SK-N-SH treated with all-trans-retinoic acid at 6 μM for 48 hours (cell line): ENCODE data around the gene CFAP52.

Experiments
- ATAC-seq: fragments of 200-7000 bp; cut with Tn5 transposase; 3 replicates; pipeline ENCODE4 v1.9.1; 2020; ENCODE audit warnings: mild to moderate bottlenecking, moderate library complexity
- ARNTL ChIP-seq: fragments of 450-650 bp; formaldehyde crosslinking; IDR thresholded peaks from 2 replicates; pipeline ENCODE4 v1.5.0; 2020; ENCODE audit warnings: low read depth, mild to moderate bottlenecking, moderate library complexity, borderline replicate concordance
- BACH2 ChIP-seq: fragments of 250-450 bp; sonication (Bioruptor Pico); IDR thresholded peaks from 2 replicates; pipeline ENCODE4 v1.9.0; 2021; ENCODE audit warnings: mild to moderate bottlenecking, borderline replicate concordance
- CSDC2 ChIP-seq: fragments of 250-450 bp; sonication (Bioruptor Pico); IDR thresholded peaks from 2 replicates; pipeline ENCODE4 v1.5.0; 2020; ENCODE audit warnings: mild to moderate bottlenecking, moderate library complexity
- CSRNP3 ChIP-seq: fragments of 250-450 bp; sonication (Bioruptor Pico); IDR thresholded peaks from 2 replicates; pipeline ENCODE4 v1.5.1; 2021; ENCODE audit warnings: mild to moderate bottlenecking, moderate library complexity
- ESRRG ChIP-seq: fragments of 250-450 bp; sonication (Bioruptor Pico); IDR thresholded peaks from 2 replicates; pipeline ENCODE4 v1.6.1; 2021; ENCODE audit warnings: mild to moderate bottlenecking
- GLIS3 ChIP-seq: fragments of 250-450 bp; sonication (Bioruptor Pico); IDR thresholded peaks from 2 replicates; pipeline ENCODE4 v1.5.0; 2020; ENCODE audit warnings: mild to moderate bottlenecking, moderate library complexity
- ISL1 ChIP-seq: fragments of 250-450 bp; sonication (Bioruptor Pico); IDR thresholded peaks from 2 replicates; pipeline ENCODE4 v2.1.2; 2022; ENCODE audit warnings: mild to moderate bottlenecking, moderate library complexity
- OSR1 ChIP-seq: fragments of 250-450 bp; sonication (Bioruptor Pico); IDR thresholded peaks from 2 replicates; pipeline ENCODE4 v1.8.0; 2022; ENCODE audit warnings: moderate library complexity, mild to moderate bottlenecking, inconsistent platforms
- PPARA ChIP-seq: fragments of 250-450 bp; sonication (Bioruptor Pico); IDR thresholded peaks from 2 replicates; pipeline ENCODE4 v1.5.0; 2020; ENCODE audit warnings: mild to moderate bottlenecking, borderline replicate concordance
- RARB ChIP-seq: fragments of 250-450 bp; sonication (Bioruptor Pico); IDR thresholded peaks from 2 replicates; pipeline ENCODE4 v1.8.0; 2021; ENCODE audit warnings: mild to moderate bottlenecking, moderate library complexity
- SNAI2 ChIP-seq: fragments of 250-450 bp; sonication (Bioruptor Pico); IDR thresholded peaks from 2 replicates; pipeline ENCODE4 v1.5.0; 2020; ENCODE audit warnings: mild to moderate bottlenecking, moderate library complexity
- TCF4 ChIP-seq: fragments of 250-450 bp; sonication (Bioruptor Pico); IDR thresholded peaks from 2 replicates; pipeline ENCODE4 v1.8.0; 2021; ENCODE audit warnings: mild to moderate bottlenecking, moderate library complexity, borderline replicate concordance
- TOX ChIP-seq: fragments of 250-450 bp; sonication (Bioruptor Pico); IDR thresholded peaks from 2 replicates; pipeline ENCODE4 v1.8.0; 2021; ENCODE audit warnings: mild to moderate bottlenecking, moderate library complexity, borderline replicate concordance
- TSHZ2 ChIP-seq: fragments of 250-450 bp; sonication (Bioruptor Pico); IDR thresholded peaks from 2 replicates; pipeline ENCODE4 v1.5.0; 2020; ENCODE audit warnings: mild to moderate bottlenecking, moderate library complexity
- ZC3H10 ChIP-seq: fragments of 250-450 bp; sonication (Bioruptor Pico); IDR thresholded peaks from 2 replicates; pipeline ENCODE4 v1.5.1; 2021; ENCODE audit warnings: mild to moderate bottlenecking, moderate library complexity
- ZFP3 ChIP-seq: fragments of 250-450 bp; sonication (Bioruptor Pico); IDR thresholded peaks from 2 replicates; pipeline ENCODE4 v1.5.0; 2020; ENCODE audit warnings: mild to moderate bottlenecking, moderate library complexity
- ZFP30 ChIP-seq: fragments of 450-650 bp; formaldehyde crosslinking; IDR thresholded peaks from 2 replicates; pipeline ENCODE4 v1.5.0; 2022; ENCODE audit warnings: mild to moderate bottlenecking, moderate library complexity
- ZNF565 ChIP-seq: fragments of 450-650 bp; formaldehyde crosslinking; conservative IDR thresholded peaks from 2 replicates; pipeline ENCODE4 v1.5.0; 2020; ENCODE audit warnings: low read depth, mild to moderate bottlenecking, moderate library complexity
- ZNF70 ChIP-seq: fragments of 450-650 bp; formaldehyde crosslinking; IDR thresholded peaks from 2 replicates; pipeline ENCODE4 v1.5.0; 2020; ENCODE audit warnings: mild to moderate bottlenecking, moderate library complexity
- ZNF8 ChIP-seq: fragments of 450-650 bp; formaldehyde crosslinking; IDR thresholded peaks from 2 replicates; pipeline ENCODE4 v1.5.0; 2020; ENCODE audit warnings: mild to moderate bottlenecking, moderate library complexity
- TF ChIP-seq, protein P1 (sequence below): fragments of 250-450 bp; sonication (Bioruptor Pico); IDR thresholded peaks from 2 replicates; pipeline ENCODE4 v1.8.0; 2021; ENCODE audit warnings: low read depth, mild to moderate bottlenecking, moderate library complexity, borderline replicate concordance
- TF ChIP-seq, protein P2 (sequence below): fragments of 250-450 bp; sonication (Bioruptor Pico); IDR thresholded peaks from 2 replicates; pipeline ENCODE4 v1.8.0; 2020; ENCODE audit warnings: mild to moderate bottlenecking, moderate library complexity, borderline replicate concordance
- TF ChIP-seq, protein P3 (sequence below): fragments of 250-450 bp; sonication (Bioruptor Pico); IDR thresholded peaks from 2 replicates; pipeline ENCODE4 v1.5.1; 2020; ENCODE audit warnings: low read depth, mild to moderate bottlenecking, moderate library complexity

The CFAP52 gene

DNA sequence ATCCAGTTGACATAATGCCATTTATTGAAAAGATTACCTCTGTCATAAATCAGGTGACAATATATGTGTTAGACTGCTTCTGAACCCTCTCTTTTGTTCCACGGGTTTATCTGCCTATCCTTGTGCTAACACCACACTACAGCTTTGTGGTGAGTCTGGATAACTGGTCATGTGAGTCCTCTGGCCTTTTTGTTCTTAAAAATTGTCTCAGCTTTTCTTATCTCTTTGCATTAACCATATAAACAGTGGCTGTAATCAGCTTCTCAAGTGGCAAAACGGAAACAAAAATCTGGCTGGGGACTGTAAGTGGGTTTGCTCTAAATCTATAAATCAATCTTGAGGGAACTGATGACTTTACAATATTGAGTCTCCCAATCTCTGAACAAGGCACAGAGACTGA lies 45.4 kb upstream of the CFAP52 start:
- no peak for TF ChIP-seq BACH2 (CRISPR knock-in tag)
- TF ChIP-seq CSDC2 (CRISPR knock-in tag) = no peak
- TF ChIP-seq GLIS3 (CRISPR knock-in tag) = no peak
- no peak for TF ChIP-seq TCF4 (CRISPR knock-in tag)
- no peak for TF ChIP-seq ISL1
- TF ChIP-seq ZC3H10 (CRISPR knock-in tag) = no peak
- no peak for TF ChIP-seq TOX (CRISPR knock-in tag)
- TF ChIP-seq, protein P1, sequence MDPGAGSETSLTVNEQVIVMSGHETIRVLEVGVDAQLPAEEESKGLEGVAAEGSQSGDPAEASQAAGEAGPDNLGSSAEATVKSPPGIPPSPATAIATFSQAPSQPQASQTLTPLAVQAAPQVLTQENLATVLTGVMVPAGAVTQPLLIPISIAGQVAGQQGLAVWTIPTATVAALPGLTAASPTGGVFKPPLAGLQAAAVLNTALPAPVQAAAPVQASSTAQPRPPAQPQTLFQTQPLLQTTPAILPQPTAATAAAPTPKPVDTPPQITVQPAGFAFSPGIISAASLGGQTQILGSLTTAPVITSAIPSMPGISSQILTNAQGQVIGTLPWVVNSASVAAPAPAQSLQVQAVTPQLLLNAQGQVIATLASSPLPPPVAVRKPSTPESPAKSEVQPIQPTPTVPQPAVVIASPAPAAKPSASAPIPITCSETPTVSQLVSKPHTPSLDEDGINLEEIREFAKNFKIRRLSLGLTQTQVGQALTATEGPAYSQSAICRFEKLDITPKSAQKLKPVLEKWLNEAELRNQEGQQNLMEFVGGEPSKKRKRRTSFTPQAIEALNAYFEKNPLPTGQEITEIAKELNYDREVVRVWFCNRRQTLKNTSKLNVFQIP = no peak
- no peak for TF ChIP-seq ESRRG (CRISPR knock-in tag)
- TF ChIP-seq, protein P2, sequence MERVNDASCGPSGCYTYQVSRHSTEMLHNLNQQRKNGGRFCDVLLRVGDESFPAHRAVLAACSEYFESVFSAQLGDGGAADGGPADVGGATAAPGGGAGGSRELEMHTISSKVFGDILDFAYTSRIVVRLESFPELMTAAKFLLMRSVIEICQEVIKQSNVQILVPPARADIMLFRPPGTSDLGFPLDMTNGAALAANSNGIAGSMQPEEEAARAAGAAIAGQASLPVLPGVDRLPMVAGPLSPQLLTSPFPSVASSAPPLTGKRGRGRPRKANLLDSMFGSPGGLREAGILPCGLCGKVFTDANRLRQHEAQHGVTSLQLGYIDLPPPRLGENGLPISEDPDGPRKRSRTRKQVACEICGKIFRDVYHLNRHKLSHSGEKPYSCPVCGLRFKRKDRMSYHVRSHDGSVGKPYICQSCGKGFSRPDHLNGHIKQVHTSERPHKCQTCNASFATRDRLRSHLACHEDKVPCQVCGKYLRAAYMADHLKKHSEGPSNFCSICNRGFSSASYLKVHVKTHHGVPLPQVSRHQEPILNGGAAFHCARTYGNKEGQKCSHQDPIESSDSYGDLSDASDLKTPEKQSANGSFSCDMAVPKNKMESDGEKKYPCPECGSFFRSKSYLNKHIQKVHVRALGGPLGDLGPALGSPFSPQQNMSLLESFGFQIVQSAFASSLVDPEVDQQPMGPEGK (CRISPR knock-in tag) = no peak
- no peak for TF ChIP-seq PPARA (CRISPR knock-in tag)
- no peak for TF ChIP-seq ZFP30 (CRISPR knock-in tag)
- no peak for TF ChIP-seq RARB (CRISPR knock-in tag)
- TF ChIP-seq, protein P3, sequence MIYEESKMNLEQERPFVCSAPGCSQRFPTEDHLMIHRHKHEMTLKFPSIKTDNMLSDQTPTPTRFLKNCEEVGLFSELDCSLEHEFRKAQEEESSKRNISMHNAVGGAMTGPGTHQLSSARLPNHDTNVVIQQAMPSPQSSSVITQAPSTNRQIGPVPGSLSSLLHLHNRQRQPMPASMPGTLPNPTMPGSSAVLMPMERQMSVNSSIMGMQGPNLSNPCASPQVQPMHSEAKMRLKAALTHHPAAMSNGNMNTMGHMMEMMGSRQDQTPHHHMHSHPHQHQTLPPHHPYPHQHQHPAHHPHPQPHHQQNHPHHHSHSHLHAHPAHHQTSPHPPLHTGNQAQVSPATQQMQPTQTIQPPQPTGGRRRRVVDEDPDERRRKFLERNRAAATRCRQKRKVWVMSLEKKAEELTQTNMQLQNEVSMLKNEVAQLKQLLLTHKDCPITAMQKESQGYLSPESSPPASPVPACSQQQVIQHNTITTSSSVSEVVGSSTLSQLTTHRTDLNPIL (CRISPR knock-in tag) = no peak
- TF ChIP-seq TSHZ2 = no peak
- TF ChIP-seq ZFP3 = no peak
- no peak for TF ChIP-seq OSR1 (CRISPR knock-in tag)
- TF ChIP-seq ZNF70 (CRISPR knock-in tag) = no peak

GRCh38 chr17:9532715-9533114 lies 43.7 kb upstream of the CFAP52 start:
- ATAC-seq = no peak
- TF ChIP-seq TOX (CRISPR knock-in tag) = no peak
- no peak for TF ChIP-seq ZFP3
- TF ChIP-seq ISL1 = no peak
- TF ChIP-seq SNAI2 (CRISPR knock-in tag) = no peak
- TF ChIP-seq RARB (CRISPR knock-in tag) = no peak
- no peak for TF ChIP-seq TCF4 (CRISPR knock-in tag)
- TF ChIP-seq ESRRG (CRISPR knock-in tag) = no peak
- no peak for TF ChIP-seq ZFP30 (CRISPR knock-in tag)
- no peak for TF ChIP-seq ZNF8 (CRISPR knock-in tag)

More for the DNA sequence above, 45.4 kb upstream of the CFAP52 start:
- no peak for ATAC-seq

GRCh38 chr17:9533441-9533840 lies 43.0 kb upstream of the CFAP52 start:
- no peak for ATAC-seq
- TF ChIP-seq ZNF70 (CRISPR knock-in tag) (no peak), ZC3H10 (CRISPR knock-in tag) (no peak), TSHZ2 (no peak), TCF4 (CRISPR knock-in tag) (no peak), ARNTL (CRISPR knock-in tag) (no peak), TOX (CRISPR knock-in tag) (no peak), GLIS3 (CRISPR knock-in tag) (no peak), CSRNP3 (CRISPR knock-in tag) (no peak), ZNF565 (CRISPR knock-in tag) (no peak), ESRRG (CRISPR knock-in tag) (no peak)
- TF ChIP-seq, protein P3 (CRISPR knock-in tag) = no peak
- TF ChIP-seq, protein P1 = no peak
